H1 (cell line): ENCODE results near the gene ADAMTS17. TPM values are rescaled to one million over a fixed set of nuclear protein-coding genes. Genes with fewer than 3 reads are reported as not detected.

ENCODE experiments used
- RBBP5 ChIP-seq: IDR thresholded peaks from 2 replicates; pipeline ENCODE4 v1.7.1; 2012; ENCODE audit warnings: low read depth, mild to moderate bottlenecking, inconsistent platforms, low read length, moderate library complexity, borderline replicate concordance
- polyA plus RNA-seq, 7 experiments: library from polyadenylated mRNA; depleted of rRNA in 3 of 7; stranded (reverse) in 5 of 7; unstranded in 2 of 7; fragments of >200 nt in 5 of 7; fragments of 200-250 nt in 2 of 7; gene quantifications; 1 replicate in 5 of 7; 2 replicates in 1 of 7; 4 replicates in 1 of 7; pipeline versions ENCODE4 v1.2.1 to v1.2.3, GENCODE V29; 2011 to 2013; ENCODE audit warnings: missing spikeins in 2 of 7, mixed read lengths in 2 of 7
- total RNA-seq: library from RNA; stranded (reverse); fragmentation: NEBNext Ultra II Directional; extraction: Animal tissue kit (Norgen Biotek cat#: 25700); gene quantifications from 2 replicates; pipeline ENCODE4 v1.2.1, GENCODE V29; 2021
- TF ChIP-seq, protein P1 (sequence below): IDR thresholded peaks from 2 replicates; pipeline ENCODE4 v1.6.1; 2011; ENCODE audit warnings: low read depth, mild to moderate bottlenecking, low read length; ENCODE audit not compliant: insufficient read depth

The ADAMTS17 gene
- total and polyA plus RNA-seq, 2 of the 8 experiments (the other 6 are each of a cell fraction or from before 2014, with no cell fraction given), result 0.51 to 1.7 TPM

DNA sequence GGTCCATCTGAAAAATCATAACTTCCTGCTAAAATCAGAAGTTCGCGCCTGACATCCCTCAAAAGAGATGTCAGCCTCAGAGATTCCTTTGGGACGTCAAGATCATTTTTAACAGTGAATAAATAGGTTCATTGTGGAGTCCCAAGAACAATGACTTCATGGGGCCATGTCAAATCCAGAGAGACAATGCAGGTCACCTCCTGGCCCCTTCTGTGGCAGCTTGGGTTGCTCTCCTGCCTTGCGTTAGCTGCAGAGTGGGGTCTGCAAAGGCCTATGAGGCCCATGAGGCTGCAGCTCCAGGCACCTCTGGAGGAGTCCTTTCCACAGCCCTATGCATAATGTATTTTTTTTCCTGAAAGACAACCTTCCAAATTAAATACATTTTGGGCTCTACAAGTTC, 282.3 kb downstream of the ADAMTS17 start (continued):
- TF ChIP-seq, protein P1, sequence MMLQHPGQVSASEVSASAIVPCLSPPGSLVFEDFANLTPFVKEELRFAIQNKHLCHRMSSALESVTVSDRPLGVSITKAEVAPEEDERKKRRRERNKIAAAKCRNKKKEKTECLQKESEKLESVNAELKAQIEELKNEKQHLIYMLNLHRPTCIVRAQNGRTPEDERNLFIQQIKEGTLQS, result no peak
- no peak for TF ChIP-seq RBBP5
